ENCODE results near the gene UNCX. TPM values are rescaled to one million over a fixed set of nuclear protein-coding genes. Genes with fewer than 3 reads are reported as not detected.

The UNCX gene
- total and polyA plus RNA-seq, 4 donors, result not detected

- TF ChIP-seq, protein P1, sequence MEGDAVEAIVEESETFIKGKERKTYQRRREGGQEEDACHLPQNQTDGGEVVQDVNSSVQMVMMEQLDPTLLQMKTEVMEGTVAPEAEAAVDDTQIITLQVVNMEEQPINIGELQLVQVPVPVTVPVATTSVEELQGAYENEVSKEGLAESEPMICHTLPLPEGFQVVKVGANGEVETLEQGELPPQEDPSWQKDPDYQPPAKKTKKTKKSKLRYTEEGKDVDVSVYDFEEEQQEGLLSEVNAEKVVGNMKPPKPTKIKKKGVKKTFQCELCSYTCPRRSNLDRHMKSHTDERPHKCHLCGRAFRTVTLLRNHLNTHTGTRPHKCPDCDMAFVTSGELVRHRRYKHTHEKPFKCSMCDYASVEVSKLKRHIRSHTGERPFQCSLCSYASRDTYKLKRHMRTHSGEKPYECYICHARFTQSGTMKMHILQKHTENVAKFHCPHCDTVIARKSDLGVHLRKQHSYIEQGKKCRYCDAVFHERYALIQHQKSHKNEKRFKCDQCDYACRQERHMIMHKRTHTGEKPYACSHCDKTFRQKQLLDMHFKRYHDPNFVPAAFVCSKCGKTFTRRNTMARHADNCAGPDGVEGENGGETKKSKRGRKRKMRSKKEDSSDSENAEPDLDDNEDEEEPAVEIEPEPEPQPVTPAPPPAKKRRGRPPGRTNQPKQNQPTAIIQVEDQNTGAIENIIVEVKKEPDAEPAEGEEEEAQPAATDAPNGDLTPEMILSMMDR (IDR thresholded peaks at IDR 0.05; ENCODE audit: control extremely low read depth, extremely low read depth), result no peak
- no peak overlapping the region for H3K4me3 ChIP-seq
- H3K36me3 ChIP-seq (ENCODE audit: control insufficient read depth in 4 of 4, insufficient read depth in 4 of 4, low read length in 4 of 4), result no peaks in the 10 kb centered on the region
- H3K9me3 ChIP-seq (ENCODE audit: control insufficient read depth in 4 of 4, insufficient read depth in 3 of 4, low read length in 3 of 4), result peaks cover 0 to 11% (median 0%) of the 10 kb centered on the region in 4 donors
- DNase-seq, result no peak
- H3K4me1 ChIP-seq (ENCODE audit: control insufficient read depth in 5 of 5, insufficient read depth in 5 of 5, low read length in 5 of 5), result peaks cover 0 to 6% (median 0%) of the 10 kb centered on the region in 5 donors
- ATAC-seq (ENCODE audit: insufficient read depth, low FRiP score), result no peak
- no peak overlapping the region for H3K27ac ChIP-seq (ENCODE audit: low read depth in 1 of 2, low read length in 1 of 2)
- 47 to 49% methylated on average over 9 of the region's 9 CpGs for WGBS, 2 donors
- H3K9ac ChIP-seq (ENCODE audit: insufficient read depth in 1 of 2, low read length in 2 of 2), result no peak overlapping the region
- H3K27me3 ChIP-seq (ENCODE audit: control insufficient read depth in 3 of 3, insufficient read depth in 3 of 3, low read length in 2 of 3), result peaks cover 16 to 49% (median 40%) of the 10 kb centered on the region in 3 donors
These were observed 13.2 kb upstream of the UNCX start for GRCh38 chr7:1219498-1219897.

DNA sequence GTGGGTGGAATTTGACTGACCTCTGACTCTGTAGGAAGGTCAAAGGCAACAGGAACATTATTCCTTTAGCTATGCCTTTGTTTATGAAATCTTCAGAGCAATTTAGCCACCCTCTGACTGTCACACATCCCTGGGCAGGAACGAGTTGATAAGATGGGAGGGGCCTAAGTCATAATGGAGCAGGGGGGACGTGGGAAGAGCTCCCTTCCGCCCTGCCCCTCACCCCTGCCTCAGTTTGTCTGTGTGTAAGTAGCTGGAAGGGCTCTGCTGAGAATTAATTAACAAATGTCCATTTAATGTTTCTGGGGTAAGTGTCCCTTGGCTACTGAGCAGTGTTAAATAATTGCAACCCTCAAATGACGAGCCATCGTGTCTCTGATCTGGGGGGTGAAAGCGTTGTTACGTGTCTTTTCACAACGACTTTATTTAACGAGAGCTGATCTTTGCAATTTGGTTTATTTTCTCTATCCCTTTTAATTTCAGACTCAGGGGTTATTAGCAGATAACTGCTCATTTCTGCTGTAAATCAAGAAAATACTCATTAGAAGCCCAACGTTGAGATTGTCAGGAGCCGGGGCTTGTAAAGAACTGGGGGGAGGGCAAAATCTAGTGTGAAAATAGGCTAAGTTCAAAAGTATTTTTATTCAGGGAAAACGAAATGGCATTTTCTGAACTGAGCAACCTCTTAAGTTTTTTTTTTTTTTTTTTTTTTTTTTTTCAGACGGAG is 12.5 kb upstream of the UNCX start:
- DNase-seq, result no peak
- Histone ChIP-seq H3K36me3 (ENCODE audit: control insufficient read depth in 4 of 4, insufficient read depth in 4 of 4, low read length in 4 of 4) (no peaks in the 10 kb centered on the region), H3K4me1 (ENCODE audit: control insufficient read depth in 5 of 5, insufficient read depth in 5 of 5, low read length in 5 of 5) (peaks cover 0 to 7% (median 0%) of the 10 kb centered on the region in 5 donors), H3K27ac (ENCODE audit: low read depth in 1 of 2, low read length in 1 of 2) (no peak overlapping the region), H3K4me3 (no peak overlapping the region), H3K9ac (ENCODE audit: insufficient read depth in 1 of 2, low read length in 2 of 2) (no peak overlapping the region), H3K9me3 (ENCODE audit: control insufficient read depth in 4 of 4, insufficient read depth in 3 of 4, low read length in 3 of 4) (peaks cover 0 to 11% (median 0%) of the 10 kb centered on the region in 4 donors), H3K27me3 (ENCODE audit: control insufficient read depth in 3 of 3, insufficient read depth in 3 of 3, low read length in 2 of 3) (peaks cover 18 to 52% (median 39%) of the 10 kb centered on the region in 3 donors)
- ATAC-seq (ENCODE audit: insufficient read depth, low FRiP score), result no peak
- WGBS, 2 donors, result 57 to 59% methylated on average over 13 of the region's 13 CpGs
- TF ChIP-seq, protein P1 (IDR thresholded peaks at IDR 0.05; ENCODE audit: control extremely low read depth, extremely low read depth), result no peak

DNA sequence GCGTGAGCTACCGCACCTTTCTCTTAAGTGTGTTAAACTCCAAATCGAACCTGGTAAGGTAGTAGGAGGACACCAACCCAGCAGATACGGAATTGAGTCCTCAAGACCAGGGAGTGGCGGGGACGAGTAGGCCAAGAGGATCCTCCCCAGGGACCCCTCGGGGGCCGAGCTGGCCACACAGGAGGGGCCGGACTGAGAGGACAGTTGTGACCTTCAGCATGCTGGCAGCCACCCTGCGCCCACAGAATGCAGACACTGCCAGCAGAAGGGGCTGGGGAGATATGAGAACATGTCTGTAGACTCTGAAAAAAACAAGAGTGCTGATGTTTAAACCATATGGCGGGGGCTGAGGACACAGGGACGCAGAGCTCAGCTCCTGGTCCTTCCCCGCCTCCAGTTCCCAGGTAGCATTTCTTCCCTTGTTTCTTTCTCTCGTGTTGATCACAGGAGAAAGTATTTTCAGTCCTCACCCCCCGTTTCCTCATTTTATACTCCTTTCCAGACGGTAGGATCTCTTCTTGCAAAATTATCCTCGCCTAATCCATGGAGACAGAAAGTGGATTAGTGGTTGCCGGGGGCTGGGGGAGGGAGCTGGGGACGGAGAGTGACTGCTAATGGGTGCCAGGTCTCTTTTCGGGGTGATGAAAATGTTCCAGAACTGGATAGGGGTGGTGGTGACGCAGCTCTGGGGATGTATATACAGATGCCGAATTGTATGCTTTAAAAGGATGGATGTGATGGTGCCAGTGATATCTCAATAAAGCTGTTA is 11.5 kb upstream of the UNCX start:
- Histone ChIP-seq H3K4me1 (ENCODE audit: control insufficient read depth in 5 of 5, insufficient read depth in 5 of 5, low read length in 5 of 5) (peaks cover 0 to 8% (median 0%) of the 10 kb centered on the region in 5 donors), H3K4me3 (no peak overlapping the region), H3K9ac (ENCODE audit: insufficient read depth in 1 of 2, low read length in 2 of 2) (no peak overlapping the region), H3K27me3 (ENCODE audit: control insufficient read depth in 3 of 3, insufficient read depth in 3 of 3, low read length in 2 of 3) (peaks cover 18 to 60% (median 47%) of the 10 kb centered on the region in 3 donors), H3K9me3 (ENCODE audit: control insufficient read depth in 4 of 4, insufficient read depth in 3 of 4, low read length in 3 of 4) (peaks cover 0 to 9% (median 0%) of the 10 kb centered on the region in 4 donors), H3K36me3 (ENCODE audit: control insufficient read depth in 4 of 4, insufficient read depth in 4 of 4, low read length in 4 of 4) (no peaks in the 10 kb centered on the region), H3K27ac (ENCODE audit: low read depth in 1 of 2, low read length in 1 of 2) (no peak overlapping the region)
- DNase-seq (no peak), ATAC-seq (ENCODE audit: insufficient read depth, low FRiP score) (no peak)
- TF ChIP-seq, protein P1 (IDR thresholded peaks at IDR 0.05; ENCODE audit: control extremely low read depth, extremely low read depth), result no peak
- WGBS, 2 donors, result 57 to 59% methylated on average over 22 of the region's 22 CpGs

Measured in lung (tissue), 12 donors.